HepG2 (cell line): Measurements from ENCODE around the gene RIPK3. TPM values are rescaled to one million over a fixed set of nuclear protein-coding genes. Genes with fewer than 3 reads are reported as not detected.

Experiments used
- ATAC-seq: fragments of 200-7000 bp; cut with Tn5 transposase; 3 replicates; pipeline ENCODE4 v1.9.1; 2020; ENCODE audit warnings: mild to moderate bottlenecking, moderate library complexity
- BruUV-seq: library from RNA; stranded (reverse); fragments of 400-500 nt; replicated peaks from 2 replicates; lab custom pipeline; 2021; lab: Mats Ljungman, UMichigan
- CTCF ChIA-PET: fragments of 300-600 bp; formaldehyde crosslinking; extraction: SDS; loops from one replicate; lab custom pipeline; 2021; ENCODE audit warnings: low total read pairs, inconsistent platforms, low intra/inter-chr PET ratio; lab: Yijun Ruan, JAX
- POLR2A ChIA-PET: fragments of 350-600 bp; sonication (Branson Sonifier 250); formaldehyde crosslinking; loops from one replicate; lab custom pipeline; 2020; ENCODE audit warnings: antibody characterized with exemption, inconsistent platforms; lab: Yijun Ruan, JAX
- DNase-seq: peaks from one replicate; pipeline ENCODE4 v3.0.0-alpha.2; 2015; ENCODE audit warnings: low spot score
- FAIRE-seq: peaks from 3 replicates; lab custom pipeline; 2011; peaks lifted over from hg19 to GRCh38; lab: Jason Lieb, UNC
- H2AFZ ChIP-seq: one replicate; pipeline ENCODE4 v1.6.1; 2011; ENCODE audit warnings: low read length, inconsistent platforms
- H3K27ac ChIP-seq: fragments of 300-600 bp; 3 replicates; pipeline ENCODE4 v1.8.0; 2011; ENCODE audit warnings: mixed run types, mild to moderate bottlenecking, mixed read lengths, low read length, inconsistent platforms; ENCODE audit not compliant: insufficient read depth; ENCODE audit errors: extremely low read length
- H3K27me3 ChIP-seq, 2 experiments: fragments of 200-600 bp in 1 of 2; 2 replicates in 1 of 2; 3 replicates in 1 of 2; pipeline versions ENCODE4 v1.6.0 to v1.8.0; 2011; ENCODE audit warnings: low read length in 2 of 2, mild to moderate bottlenecking in 2 of 2, moderate library complexity in 2 of 2, inconsistent platforms in 1 of 2; ENCODE audit not compliant: insufficient read depth in 2 of 2, control insufficient read depth in 1 of 2
- H3K36me3 ChIP-seq, 2 experiments: fragments of 200-600 bp in 1 of 2; replicated peaks in 1 of 2; 2 replicates in 1 of 2; 3 replicates in 1 of 2; pipeline versions ENCODE4 v1.5.1 to v1.8.0; 2011; ENCODE audit warnings: low read length in 2 of 2, inconsistent platforms in 1 of 2; ENCODE audit not compliant: insufficient read depth in 2 of 2, control insufficient read depth in 1 of 2
- H3K4me1 ChIP-seq: 2 replicates; pipeline ENCODE4 v1.5.1; 2012; ENCODE audit warnings: low read length, inconsistent platforms; ENCODE audit not compliant: insufficient read depth
- H3K4me2 ChIP-seq: 2 replicates; pipeline ENCODE4 v1.6.0; 2011; ENCODE audit warnings: low read depth, low read length, inconsistent platforms
- H3K4me3 ChIP-seq, 3 experiments: fragments of 200-600 bp in 1 of 3; sonication (generic), shearing (Covaris generic) in 1 of 3; replicated peaks in 1 of 3; 2 replicates each; pipeline ENCODE4 v1.5.1; 2011 to 2016; ENCODE audit warnings: low read length in 3 of 3, inconsistent platforms in 2 of 3, low read depth in 2 of 3, mild to moderate bottlenecking in 2 of 3, control low read depth in 1 of 3, mixed read lengths in 1 of 3; ENCODE audit not compliant: insufficient read depth in 1 of 3
- H3K79me2 ChIP-seq: one replicate; pipeline ENCODE4 v1.6.1; 2011; ENCODE audit warnings: low read length, inconsistent platforms; ENCODE audit not compliant: insufficient read depth
- H3K9ac ChIP-seq: 2 replicates; pipeline ENCODE4 v1.6.0; 2011; ENCODE audit warnings: mild to moderate bottlenecking, low read depth, low read length, inconsistent platforms; ENCODE audit not compliant: insufficient read depth
- H3K9me3 ChIP-seq: 2 replicates; pipeline ENCODE4 v1.5.1; 2012; ENCODE audit warnings: mild to moderate bottlenecking, low read length
- H4K20me1 ChIP-seq: 2 replicates; pipeline ENCODE4 v1.6.0; 2011; ENCODE audit warnings: inconsistent platforms, mild to moderate bottlenecking, low read length, moderate library complexity; ENCODE audit not compliant: insufficient read depth
- ATM ChIP-seq: fragments of 450-650 bp; IDR thresholded peaks from 2 replicates; pipeline ENCODE4 v1.7.1; 2017; ENCODE audit warnings: mild to moderate bottlenecking, borderline replicate concordance
- DNMT3B ChIP-seq: conservative IDR thresholded peaks from 2 replicates; pipeline ENCODE4 v1.6.1; 2016; ENCODE audit warnings: missing biosample characterization, control low read depth
- GATAD2A ChIP-seq: IDR thresholded peaks from 2 replicates; pipeline ENCODE4 v1.6.1; 2016
- HNRNPK ChIP-seq: fragments of 200-400 bp; formaldehyde crosslinking; IDR thresholded peaks from 2 replicates; pipeline ENCODE4 v1.6.1; 2018; ENCODE audit warnings: low read length, low read depth, moderate library complexity, mild to moderate bottlenecking; ENCODE audit not compliant: poor library complexity, severe bottlenecking
- SETDB1 ChIP-seq: sonication (generic); formaldehyde crosslinking; IDR thresholded peaks from 2 replicates; pipeline ENCODE4 v1.5.1; 2020; ENCODE audit warnings: missing genetic modification reagents, mild to moderate bottlenecking, borderline replicate concordance
- SP1 ChIP-seq, 2 experiments: fragments of 450-650 bp in 1 of 2; sonication (generic) in 1 of 2; formaldehyde crosslinking in 1 of 2; IDR thresholded peaks; 2 replicates each; pipeline versions ENCODE4 v1.4.0 to v1.6.1; 2016 to 2020; ENCODE audit warnings: missing genetic modification reagents in 1 of 2
- ZNF430 ChIP-seq: sonication (generic); formaldehyde crosslinking; IDR thresholded peaks from 2 replicates; pipeline ENCODE4 v1.9.0; 2021; ENCODE audit warnings: mild to moderate bottlenecking, missing genetic modification reagents
- ZNF451 ChIP-seq: sonication (generic); formaldehyde crosslinking; IDR thresholded peaks from 2 replicates; pipeline ENCODE4 v1.5.0; 2020; ENCODE audit warnings: mild to moderate bottlenecking, missing genetic modification reagents
- ZNF550 ChIP-seq: sonication (generic); formaldehyde crosslinking; IDR thresholded peaks from 2 replicates; pipeline ENCODE4 v1.4.0; 2020; ENCODE audit warnings: mild to moderate bottlenecking, missing genetic modification reagents, borderline replicate concordance
- ZNF572 ChIP-seq: sonication (generic); formaldehyde crosslinking; IDR thresholded peaks from 2 replicates; pipeline ENCODE4 v1.5.1; 2020; ENCODE audit warnings: mild to moderate bottlenecking, missing genetic modification reagents
- ZNF766 ChIP-seq: sonication (generic); formaldehyde crosslinking; IDR thresholded peaks from 2 replicates; pipeline ENCODE4 v1.5.0; 2020; ENCODE audit warnings: missing genetic modification reagents, borderline replicate concordance
- ZNF878 ChIP-seq: sonication (generic); formaldehyde crosslinking; IDR thresholded peaks from 2 replicates; pipeline ENCODE4 v1.8.1; 2023; ENCODE audit warnings: mild to moderate bottlenecking, missing genetic modification reagents, moderate library complexity
- ZNF883 ChIP-seq: sonication (generic); formaldehyde crosslinking; IDR thresholded peaks from 2 replicates; pipeline ENCODE4 v1.5.1; 2020; ENCODE audit warnings: mild to moderate bottlenecking, missing genetic modification reagents; ENCODE audit errors: not compliant biosample characterization
- WGBS: methylation state at CpG from one replicate; pipeline ENCODE4 v1.1.6; 2017; ENCODE audit warnings: low lambda C conversion rate; 5-methylcytosine and 5-hydroxymethylcytosine counted together
- in situ Hi-C: cut with HindIII; loops from 2 replicates; pipeline ENCODE4 v1.10.0; 2017; ENCODE audit warnings: low pct_unique_long_range_greater_than_20kb; ENCODE audit not compliant: extremely low pct_ligation_motif_present
- intact Hi-C: fragments of 100-400 bp; cut with micrococcal nuclease; formaldehyde crosslinking; loops from one replicate; pipeline ENCODE4 v1.10.0; 2022; ENCODE audit not compliant: unreplicated experiment
- polyA plus RNA-seq, 8 experiments: library from polyadenylated mRNA; depleted of rRNA in 3 of 8; stranded (reverse) in 7 of 8; unstranded in 1 of 8; fragments of >200 nt; fragmentation: Illumina TruSeq in 4 of 8; extraction: Trizol in 4 of 8; gene quantifications; 2 replicates each; pipeline versions ENCODE4 v1.2.1 to v1.2.3, GENCODE V29; 2011 to 2016; ENCODE audit warnings: low read depth in 4 of 8, missing spikeins in 1 of 8, mixed read lengths in 1 of 8; ENCODE audit not compliant: insufficient read depth in 1 of 8
- total RNA-seq, 5 experiments: library from RNA; depleted of rRNA; stranded (reverse); fragments of >200 nt; fragmentation: Illumina TruSeq; extraction: Trizol; gene quantifications; 2 replicates each; pipeline ENCODE4 v1.2.3, GENCODE V29; 2016; ENCODE audit warnings: low read depth in 1 of 5
- TF ChIP-seq, protein P1 (sequence below): sonication (generic); formaldehyde crosslinking; IDR thresholded peaks from 2 replicates; pipeline ENCODE4 v1.5.1; 2020; ENCODE audit warnings: mild to moderate bottlenecking, moderate library complexity, missing genetic modification reagents
- TF ChIP-seq, protein P2 (sequence below): sonication (generic); formaldehyde crosslinking; IDR thresholded peaks from 2 replicates; pipeline ENCODE4 v1.4.0; 2020; ENCODE audit warnings: missing genetic modification reagents, borderline replicate concordance
- TF ChIP-seq, protein P3 (sequence below): sonication (generic); formaldehyde crosslinking; IDR thresholded peaks from 2 replicates; pipeline ENCODE4 v1.8.1; 2023; ENCODE audit warnings: missing genetic modification reagents, mild to moderate bottlenecking, borderline replicate concordance

Gene RIPK3
- total and polyA plus RNA-seq, 2 of the 13 experiments (the other 11 are each of a cell fraction or from before 2014, with no cell fraction given): not detected

DNA sequence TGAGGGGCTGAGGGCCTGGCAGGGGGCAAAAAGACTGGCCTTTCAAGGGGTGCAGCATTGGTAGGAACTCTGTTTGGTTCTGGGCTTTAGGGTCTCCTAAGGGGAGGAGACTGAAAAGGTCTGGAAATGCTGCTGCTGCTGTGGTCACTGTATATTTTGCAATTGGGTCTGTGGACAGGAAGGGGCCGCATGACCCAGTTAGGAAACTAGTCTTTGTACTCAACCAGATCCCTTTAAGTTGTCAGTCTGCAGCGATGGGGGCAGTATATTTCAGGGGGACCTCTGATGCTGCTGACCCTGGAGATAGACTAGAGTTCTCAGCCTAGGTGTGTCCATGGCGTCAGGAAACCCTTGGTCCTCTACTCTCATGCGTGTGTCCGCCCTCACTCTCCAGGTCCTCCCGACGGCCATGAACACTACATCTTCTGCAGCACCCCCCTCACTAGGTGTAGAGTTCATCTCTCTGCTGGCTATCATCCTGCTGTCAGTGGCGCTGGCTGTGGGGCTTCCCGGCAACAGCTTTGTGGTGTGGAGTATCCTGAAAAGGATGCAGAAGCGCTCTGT, 24.5 kb downstream of the RIPK3 start (continued):
- TF ChIP-seq ZNF766 (CRISPR knock-in tag) (no peak), ZNF430 (CRISPR knock-in tag) (peak; percentile 95), GATAD2A (CRISPR knock-in tag) (peak; percentile 51; the same call in 1 of the 2 replicates)
- TF ChIP-seq, protein P1, sequence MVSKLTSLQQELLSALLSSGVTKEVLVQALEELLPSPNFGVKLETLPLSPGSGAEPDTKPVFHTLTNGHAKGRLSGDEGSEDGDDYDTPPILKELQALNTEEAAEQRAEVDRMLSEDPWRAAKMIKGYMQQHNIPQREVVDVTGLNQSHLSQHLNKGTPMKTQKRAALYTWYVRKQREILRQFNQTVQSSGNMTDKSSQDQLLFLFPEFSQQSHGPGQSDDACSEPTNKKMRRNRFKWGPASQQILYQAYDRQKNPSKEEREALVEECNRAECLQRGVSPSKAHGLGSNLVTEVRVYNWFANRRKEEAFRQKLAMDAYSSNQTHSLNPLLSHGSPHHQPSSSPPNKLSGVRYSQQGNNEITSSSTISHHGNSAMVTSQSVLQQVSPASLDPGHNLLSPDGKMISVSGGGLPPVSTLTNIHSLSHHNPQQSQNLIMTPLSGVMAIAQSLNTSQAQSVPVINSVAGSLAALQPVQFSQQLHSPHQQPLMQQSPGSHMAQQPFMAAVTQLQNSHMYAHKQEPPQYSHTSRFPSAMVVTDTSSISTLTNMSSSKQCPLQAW (CRISPR knock-in tag): peak; percentile 50

DNA sequence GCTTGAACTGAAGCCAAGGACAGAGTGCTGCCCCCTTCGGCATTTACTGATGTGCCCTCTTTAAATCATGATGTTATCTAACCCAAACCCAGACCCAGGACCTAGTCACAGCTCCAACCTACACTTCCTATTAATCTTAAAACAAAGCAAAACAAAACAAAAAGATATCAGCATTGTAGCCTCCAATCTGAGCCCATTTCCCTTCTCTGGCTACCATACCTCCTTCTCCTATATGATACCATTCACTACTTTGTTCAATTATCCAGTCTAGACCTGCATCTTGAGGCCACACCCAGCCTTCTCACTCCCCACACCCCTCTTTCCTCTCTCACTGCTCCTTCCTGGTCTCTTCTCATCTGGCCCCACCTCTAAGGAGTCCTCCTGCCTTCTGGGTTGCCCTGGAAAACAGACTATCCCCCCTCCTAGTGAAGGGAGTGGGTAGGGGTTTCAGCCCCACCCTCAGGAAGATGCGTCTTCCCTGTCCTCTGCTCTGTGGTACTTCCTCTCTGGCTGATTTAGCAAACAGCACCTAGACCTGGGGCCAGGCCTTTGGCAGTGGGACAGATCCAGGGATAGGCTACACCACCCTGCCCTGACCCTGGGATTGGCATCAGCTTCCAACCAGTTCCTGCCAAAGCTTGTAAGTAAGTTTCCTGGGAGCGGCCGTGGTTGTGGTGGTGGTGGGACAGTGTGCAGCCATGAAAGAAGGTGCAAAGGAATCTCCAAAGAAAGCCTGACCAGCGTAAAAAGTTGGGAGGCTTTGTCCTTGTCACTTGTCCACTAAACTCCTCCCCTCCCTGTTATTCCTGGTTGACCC, 25.2 kb downstream of the RIPK3 start:
- TSS peak; percentile 32 for BruUV-seq
- WGBS: 83% methylated on average over 5 of the region's 5 CpGs
- Histone ChIP-seq H3K9ac (no peak overlapping the region), H3K27me3 (peaks cover 4 to 29% of the 10 kb centered on the region in 2 experiments; a peak in 3 of 5 replicates), H3K79me2 (no peaks in the 10 kb centered on the region), H3K9me3 (no peaks in the 10 kb centered on the region), H4K20me1 (no peaks in the 10 kb centered on the region), H3K4me1 (peaks cover 46% of the 10 kb centered on the region), H3K4me2 (peak overlapping the region; percentile 89), H3K4me3 (peak overlapping the region in 1 of 3 experiments; percentile 73; a peak in 1 of 6 replicates), H3K36me3 (0 out of 5 replicates have a peak, but pooled peaks cover 0 to 1% of the 10 kb centered on the region in 2 experiments), H3K27ac (peak overlapping the region; percentile 18), H2AFZ (no peak overlapping the region)
- ChIA-PET CTCF (no interaction called here), POLR2A (interaction anchor here (1.4 to 9.3 kb wide), 4 partner anchors 7 to 72 kb away, joined by 11 to 213 read pairs (median 41); partner anchors contain the start of genes CIDEB, DHRS1, NOP9 and RABGGTA)
- FAIRE-seq (peak; percentile 42), ATAC-seq (peak; percentile 6), DNase-seq (no peak)
- in situ Hi-C loops (no loop called here), intact Hi-C loops (no loop called here)
- TF ChIP-seq ZNF550 (CRISPR knock-in tag) (0 out of 2 replicates have a peak, but pooled peaks have one; percentile 15), SP1 (IDR thresholded peaks at IDR 0.05) (0 out of 2 replicates have a peak, but pooled peaks have one; percentile 10), SP1 (CRISPR knock-in tag; IDR thresholded peaks at IDR 0.05) (no peak), HNRNPK (no peak), DNMT3B (CRISPR knock-in tag) (no peak), ZNF572 (CRISPR knock-in tag) (peak; percentile 58; the same call in 1 of the 2 replicates), SETDB1 (CRISPR knock-in tag) (peak; percentile 75; the same call in 1 of the 2 replicates), ATM (no peak), ZNF878 (no peak), ZNF451 (CRISPR knock-in tag) (no peak; the same call in 1 of the 2 replicates), ZNF883 (CRISPR knock-in tag) (no peak)
- TF ChIP-seq, protein P2, sequence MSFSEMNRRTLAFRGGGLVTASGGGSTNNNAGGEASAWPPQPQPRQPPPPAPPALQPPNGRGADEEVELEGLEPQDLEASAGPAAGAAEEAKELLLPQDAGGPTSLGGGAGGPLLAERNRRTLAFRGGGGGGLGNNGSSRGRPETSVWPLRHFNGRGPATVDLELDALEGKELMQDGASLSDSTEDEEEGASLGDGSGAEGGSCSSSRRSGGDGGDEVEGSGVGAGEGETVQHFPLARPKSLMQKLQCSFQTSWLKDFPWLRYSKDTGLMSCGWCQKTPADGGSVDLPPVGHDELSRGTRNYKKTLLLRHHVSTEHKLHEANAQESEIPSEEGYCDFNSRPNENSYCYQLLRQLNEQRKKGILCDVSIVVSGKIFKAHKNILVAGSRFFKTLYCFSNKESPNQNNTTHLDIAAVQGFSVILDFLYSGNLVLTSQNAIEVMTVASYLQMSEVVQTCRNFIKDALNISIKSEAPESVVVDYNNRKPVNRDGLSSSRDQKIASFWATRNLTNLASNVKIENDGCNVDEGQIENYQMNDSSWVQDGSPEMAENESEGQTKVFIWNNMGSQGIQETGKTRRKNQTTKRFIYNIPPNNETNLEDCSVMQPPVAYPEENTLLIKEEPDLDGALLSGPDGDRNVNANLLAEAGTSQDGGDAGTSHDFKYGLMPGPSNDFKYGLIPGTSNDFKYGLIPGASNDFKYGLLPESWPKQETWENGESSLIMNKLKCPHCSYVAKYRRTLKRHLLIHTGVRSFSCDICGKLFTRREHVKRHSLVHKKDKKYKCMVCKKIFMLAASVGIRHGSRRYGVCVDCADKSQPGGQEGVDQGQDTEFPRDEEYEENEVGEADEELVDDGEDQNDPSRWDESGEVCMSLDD (CRISPR knock-in tag): no peak
- TF ChIP-seq, protein P3, sequence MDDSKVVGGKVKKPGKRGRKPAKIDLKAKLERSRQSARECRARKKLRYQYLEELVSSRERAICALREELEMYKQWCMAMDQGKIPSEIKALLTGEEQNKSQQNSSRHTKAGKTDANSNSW: no peak
